ENCODE data around the gene KRT15.

Gene KRT15

GRCh38 chr17:41548844-41549595, 30.3 kb upstream of the KRT15 start:
- TF ChIP-seq CTCF (IDR thresholded peaks at IDR 0.05) = peak; percentile 91
- peak; percentile 80 for DNase-seq (ENCODE audit: low spot score)
- peak overlapping the region; percentile 50 for H3K4me3 ChIP-seq
- peak overlapping the region in 1 of 2 donors; percentile 81 for H3K27ac ChIP-seq

- Histone ChIP-seq H3K4me3 (peak overlapping the region; percentile 50), H3K27ac (peak overlapping the region; percentile 37 to 81)
- peak; percentile 82 for DNase-seq (ENCODE audit: low spot score)
- no peak for TF ChIP-seq CTCF (IDR thresholded peaks at IDR 0.05)
Observed at GRCh38 chr17:41547921-41548843, 29.5 kb upstream of the KRT15 start.

GRCh38 chr17:41547378-41547841, 28.7 kb upstream of the KRT15 start:
- no peak for DNase-seq (ENCODE audit: low spot score)
- peak overlapping the region; percentile 37 to 81 for H3K27ac ChIP-seq
- H3K4me3 ChIP-seq = no peak overlapping the region
- no peak for TF ChIP-seq CTCF (IDR thresholded peaks at IDR 0.05)

DNA sequence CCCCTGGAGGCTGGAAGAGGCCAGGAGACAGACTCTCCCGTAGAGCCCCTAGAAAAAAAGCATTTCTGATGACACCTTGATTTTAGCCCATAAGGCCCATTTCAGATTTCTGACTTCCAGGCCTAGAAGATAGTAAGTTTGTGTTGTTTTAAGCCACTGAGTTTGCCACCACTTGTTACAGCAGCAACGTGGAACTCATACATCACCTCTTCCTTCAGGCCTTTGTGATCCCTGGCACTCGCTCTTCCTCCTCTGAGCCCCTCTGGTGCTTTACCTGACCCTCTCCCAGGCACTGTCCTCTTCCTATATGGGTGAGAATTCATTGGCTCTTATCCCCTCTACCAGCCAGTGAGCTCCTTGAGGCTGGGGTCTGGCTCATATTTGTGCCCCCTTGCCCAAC, 28.1 kb upstream of the KRT15 start:
- DNase-seq (ENCODE audit: low spot score) = no peak
- no peak overlapping the region for H3K27ac ChIP-seq
- no peak for TF ChIP-seq CTCF (IDR thresholded peaks at IDR 0.05)
- no peak overlapping the region for H3K4me3 ChIP-seq

GRCh38 chr17:41545829-41546410, 27.2 kb upstream of the KRT15 start:
- Histone ChIP-seq H3K4me3 (no peak overlapping the region), H3K27ac (no peak overlapping the region)
- TF ChIP-seq CTCF (IDR thresholded peaks at IDR 0.05) = no peak
- DNase-seq (ENCODE audit: low spot score) = no peak

GRCh38 chr17:41544935-41545334, 26.2 kb upstream of the KRT15 start:
- no peak for TF ChIP-seq CTCF (IDR thresholded peaks at IDR 0.05)
- Histone ChIP-seq H3K4me3 (no peak overlapping the region), H3K27ac (no peak overlapping the region)
- DNase-seq (ENCODE audit: low spot score) = no peak

Measured in coronary artery (tissue), 2 donors.